HepG2 (cell line): ENCODE results near the gene C10orf71. TPM values are rescaled to one million over a fixed set of nuclear protein-coding genes. Genes with fewer than 3 reads are reported as not detected.

Experiments
- ATAC-seq: fragments of 200-7000 bp; cut with Tn5 transposase; 3 replicates; pipeline ENCODE4 v1.9.1; 2020; ENCODE audit warnings: mild to moderate bottlenecking, moderate library complexity
- BruUV-seq: library from RNA; stranded (reverse); fragments of 400-500 nt; replicated peaks from 2 replicates; lab custom pipeline; 2021; lab: Mats Ljungman, UMichigan
- CTCF ChIA-PET: fragments of 300-600 bp; formaldehyde crosslinking; extraction: SDS; loops from one replicate; lab custom pipeline; 2021; ENCODE audit warnings: low total read pairs, inconsistent platforms, low intra/inter-chr PET ratio; lab: Yijun Ruan, JAX
- POLR2A ChIA-PET: fragments of 350-600 bp; sonication (Branson Sonifier 250); formaldehyde crosslinking; loops from one replicate; lab custom pipeline; 2020; ENCODE audit warnings: antibody characterized with exemption, inconsistent platforms; lab: Yijun Ruan, JAX
- DNase-seq: peaks from one replicate; pipeline ENCODE4 v3.0.0-alpha.2; 2015; ENCODE audit warnings: low spot score
- FAIRE-seq: peaks from 3 replicates; lab custom pipeline; 2011; peaks lifted over from hg19 to GRCh38; lab: Jason Lieb, UNC
- H2AFZ ChIP-seq: one replicate; pipeline ENCODE4 v1.6.1; 2011; ENCODE audit warnings: low read length, inconsistent platforms
- H3K27ac ChIP-seq: fragments of 300-600 bp; 3 replicates; pipeline ENCODE4 v1.8.0; 2011; ENCODE audit warnings: mixed run types, mild to moderate bottlenecking, mixed read lengths, low read length, inconsistent platforms; ENCODE audit not compliant: insufficient read depth; ENCODE audit errors: extremely low read length
- H3K27me3 ChIP-seq, 2 experiments: fragments of 200-600 bp in 1 of 2; 2 replicates in 1 of 2; 3 replicates in 1 of 2; pipeline versions ENCODE4 v1.6.0 to v1.8.0; 2011; ENCODE audit warnings: low read length in 2 of 2, mild to moderate bottlenecking in 2 of 2, moderate library complexity in 2 of 2, inconsistent platforms in 1 of 2; ENCODE audit not compliant: insufficient read depth in 2 of 2, control insufficient read depth in 1 of 2
- H3K36me3 ChIP-seq, 2 experiments: fragments of 200-600 bp in 1 of 2; replicated peaks in 1 of 2; 2 replicates in 1 of 2; 3 replicates in 1 of 2; pipeline versions ENCODE4 v1.5.1 to v1.8.0; 2011; ENCODE audit warnings: low read length in 2 of 2, inconsistent platforms in 1 of 2; ENCODE audit not compliant: insufficient read depth in 2 of 2, control insufficient read depth in 1 of 2
- H3K4me1 ChIP-seq: 2 replicates; pipeline ENCODE4 v1.5.1; 2012; ENCODE audit warnings: low read length, inconsistent platforms; ENCODE audit not compliant: insufficient read depth
- H3K4me2 ChIP-seq: 2 replicates; pipeline ENCODE4 v1.6.0; 2011; ENCODE audit warnings: low read depth, low read length, inconsistent platforms
- H3K4me3 ChIP-seq, 3 experiments: fragments of 200-600 bp in 1 of 3; sonication (generic), shearing (Covaris generic) in 1 of 3; replicated peaks in 1 of 3; 2 replicates each; pipeline ENCODE4 v1.5.1; 2011 to 2016; ENCODE audit warnings: low read length in 3 of 3, inconsistent platforms in 2 of 3, low read depth in 2 of 3, mild to moderate bottlenecking in 2 of 3, control low read depth in 1 of 3, mixed read lengths in 1 of 3; ENCODE audit not compliant: insufficient read depth in 1 of 3
- H3K79me2 ChIP-seq: one replicate; pipeline ENCODE4 v1.6.1; 2011; ENCODE audit warnings: low read length, inconsistent platforms; ENCODE audit not compliant: insufficient read depth
- H3K9ac ChIP-seq: 2 replicates; pipeline ENCODE4 v1.6.0; 2011; ENCODE audit warnings: mild to moderate bottlenecking, low read depth, low read length, inconsistent platforms; ENCODE audit not compliant: insufficient read depth
- H3K9me3 ChIP-seq: 2 replicates; pipeline ENCODE4 v1.5.1; 2012; ENCODE audit warnings: mild to moderate bottlenecking, low read length
- H4K20me1 ChIP-seq: 2 replicates; pipeline ENCODE4 v1.6.0; 2011; ENCODE audit warnings: inconsistent platforms, mild to moderate bottlenecking, low read length, moderate library complexity; ENCODE audit not compliant: insufficient read depth
- HHEX ChIP-seq: IDR thresholded peaks from 2 replicates; pipeline ENCODE4 v1.6.1; 2016; ENCODE audit warnings: control low read depth
- HNRNPL ChIP-seq: fragments of 200-400 bp; formaldehyde crosslinking; IDR thresholded peaks from 2 replicates; pipeline ENCODE4 v1.6.1; 2017; ENCODE audit warnings: mild to moderate bottlenecking, low read depth, low read length
- NFE2L2 ChIP-seq: fragments of 150-350 bp; IDR thresholded peaks from 2 replicates; pipeline ENCODE4 v1.6.1; 2014; ENCODE audit warnings: low read length
- NFIC ChIP-seq: IDR thresholded peaks from 2 replicates; pipeline ENCODE4 v1.6.1; 2012; ENCODE audit warnings: mild to moderate bottlenecking, low read length, inconsistent platforms
- SP140L ChIP-seq: sonication (generic); formaldehyde crosslinking; IDR thresholded peaks from 2 replicates; pipeline ENCODE4 v1.4.0; 2020; ENCODE audit warnings: missing genetic modification reagents, borderline replicate concordance
- WIZ ChIP-seq: sonication (generic); formaldehyde crosslinking; IDR thresholded peaks from 2 replicates; pipeline ENCODE4 v1.5.1; 2020; ENCODE audit warnings: mild to moderate bottlenecking, missing genetic modification reagents
- ZNF30 ChIP-seq: sonication (generic); formaldehyde crosslinking; IDR thresholded peaks from 2 replicates; pipeline ENCODE4 v1.5.0; 2020; ENCODE audit warnings: mild to moderate bottlenecking, missing genetic modification reagents
- ZNF407 ChIP-seq: sonication (generic); formaldehyde crosslinking; IDR thresholded peaks from one replicate; pipeline ENCODE4 v1.5.1; 2020; ENCODE audit warnings: mild to moderate bottlenecking, missing genetic modification reagents; ENCODE audit errors: not compliant biosample characterization
- ZNF768 ChIP-seq: sonication (generic); formaldehyde crosslinking; IDR thresholded peaks from 2 replicates; pipeline ENCODE4 v1.4.0; 2020; ENCODE audit warnings: missing genetic modification reagents
- WGBS: methylation state at CpG from one replicate; pipeline ENCODE4 v1.1.6; 2017; ENCODE audit warnings: low lambda C conversion rate; 5-methylcytosine and 5-hydroxymethylcytosine counted together
- in situ Hi-C: cut with HindIII; loops from 2 replicates; pipeline ENCODE4 v1.10.0; 2017; ENCODE audit warnings: low pct_unique_long_range_greater_than_20kb; ENCODE audit not compliant: extremely low pct_ligation_motif_present
- intact Hi-C: fragments of 100-400 bp; cut with micrococcal nuclease; formaldehyde crosslinking; loops from one replicate; pipeline ENCODE4 v1.10.0; 2022; ENCODE audit not compliant: unreplicated experiment
- polyA plus RNA-seq, 8 experiments: library from polyadenylated mRNA; depleted of rRNA in 3 of 8; stranded (reverse) in 7 of 8; unstranded in 1 of 8; fragments of >200 nt; fragmentation: Illumina TruSeq in 4 of 8; extraction: Trizol in 4 of 8; gene quantifications; 2 replicates each; pipeline versions ENCODE4 v1.2.1 to v1.2.3, GENCODE V29; 2011 to 2016; ENCODE audit warnings: low read depth in 4 of 8, missing spikeins in 1 of 8, mixed read lengths in 1 of 8; ENCODE audit not compliant: insufficient read depth in 1 of 8
- total RNA-seq, 5 experiments: library from RNA; depleted of rRNA; stranded (reverse); fragments of >200 nt; fragmentation: Illumina TruSeq; extraction: Trizol; gene quantifications; 2 replicates each; pipeline ENCODE4 v1.2.3, GENCODE V29; 2016; ENCODE audit warnings: low read depth in 1 of 5

Gene C10orf71
- total and polyA plus RNA-seq, 2 of the 13 experiments (the other 11 are each of a cell fraction or from before 2014, with no cell fraction given), result not detected

- peaks cover 43% of the 10 kb centered on the region for H3K4me1 ChIP-seq
- no TSS peak for BruUV-seq
- no peak overlapping the region for H3K4me3 ChIP-seq
- H3K9me3 ChIP-seq, result no peaks in the 10 kb centered on the region
- DNase-seq (no peak), FAIRE-seq (no peak), ATAC-seq (peak; percentile 32)
- CTCF ChIA-PET, result no interaction called here
- no peaks in the 10 kb centered on the region for H3K36me3 ChIP-seq
- peak overlapping the region; percentile 4; the same call in 1 of the 2 replicates for H3K4me2 ChIP-seq
- intact Hi-C loops (no loop called here), in situ Hi-C loops (loop anchor here (10.0 kb wide), 1 partner anchor 386 kb away; no protein-coding TSS in a partner anchor)
- POLR2A ChIA-PET, result no interaction called here
- H2AFZ ChIP-seq, result no peak overlapping the region
- H3K27me3 ChIP-seq, result no peaks in the 10 kb centered on the region; a peak in 1 of 5 replicates
- H3K9ac ChIP-seq, result no peak overlapping the region
- 49% methylated on average over 9 of the region's 15 CpGs for WGBS
- H4K20me1 ChIP-seq, result no peaks in the 10 kb centered on the region
- no peaks in the 10 kb centered on the region for H3K79me2 ChIP-seq
- no peak overlapping the region for H3K27ac ChIP-seq
- TF ChIP-seq NFE2L2 (no peak), HNRNPL (0 out of 2 replicates have a peak, but pooled peaks have one; percentile 35), SP140L (CRISPR knock-in tag) (no peak), NFIC (no peak), ZNF768 (CRISPR knock-in tag) (peak; percentile 47; the same call in 1 of the 2 replicates)
These were observed 61.6 kb downstream of the C10orf71 start for GRCh38 chr10:49360271-49361177.

GRCh38 chr10:49361178-49361554 lies 62.2 kb downstream of the C10orf71 start:
- CTCF ChIA-PET, result no interaction called here
- POLR2A ChIA-PET, result no interaction called here
- no TSS peak for BruUV-seq
- TF ChIP-seq ZNF30 (CRISPR knock-in tag) (no peak), WIZ (CRISPR knock-in tag) (no peak), HHEX (CRISPR knock-in tag) (no peak), ZNF407 (CRISPR knock-in tag) (no peak)

More at GRCh38 chr10:49361178-49361554, 62.2 kb downstream of the C10orf71 start:
- Histone ChIP-seq H3K27ac (no peak overlapping the region), H3K79me2 (no peaks in the 10 kb centered on the region), H3K4me2 (no peak overlapping the region), H4K20me1 (no peaks in the 10 kb centered on the region), H3K9ac (no peak overlapping the region), H3K36me3 (no peaks in the 10 kb centered on the region), H3K4me1 (peaks cover 43% of the 10 kb centered on the region), H3K4me3 (no peak overlapping the region), H2AFZ (no peak overlapping the region), H3K27me3 (no peaks in the 10 kb centered on the region; a peak in 1 of 5 replicates), H3K9me3 (no peaks in the 10 kb centered on the region)
- intact Hi-C loops (no loop called here), in situ Hi-C loops (loop anchor here (10.0 kb wide), 1 partner anchor 386 kb away; no protein-coding TSS in a partner anchor)
- 58% methylated on average over 6 of the region's 8 CpGs for WGBS
- ATAC-seq, result no peak
- no peak for DNase-seq
- FAIRE-seq, result no peak
